MM.1S (cell line): ENCODE measurements around the gene ALDH3B1.

Experiments
- CTCF ChIP-seq: fragments of 300-600 bp; sonication (generic); IDR thresholded peaks from 2 replicates; pipeline ENCODE4 v1.5.1; 2016; ENCODE audit warnings: antibody characterized with exemption, low read length, mixed read lengths
- EZH2 ChIP-seq: fragments of 300-600 bp; sonication (generic); optimal IDR thresholded peaks from 2 replicates; pipeline ENCODE3; 2017; ENCODE audit warnings: low read depth, mild to moderate bottlenecking, antibody characterized with exemption, low read length, mixed read lengths
- EZH2phosphoT487 ChIP-seq: fragments of 300-600 bp; sonication (generic); IDR thresholded peaks from 2 replicates; pipeline ENCODE4 v1.6.1; 2018; ENCODE audit warnings: antibody characterized with exemption, low read length

GRCh38 chr11:68017980-68018729 is 8.0 kb downstream of the ALDH3B1 start:
- no peak for TF ChIP-seq EZH2
- TF ChIP-seq CTCF: no peak
- TF ChIP-seq EZH2phosphoT487: no peak
